ENCODE measurements around the gene GDF9. TPM values are rescaled to one million over a fixed set of nuclear protein-coding genes. Genes with fewer than 3 reads are reported as not detected.

GDF9 gene
- total RNA-seq, 1 experiment from 2014 or later, result 0.54 TPM

DNA sequence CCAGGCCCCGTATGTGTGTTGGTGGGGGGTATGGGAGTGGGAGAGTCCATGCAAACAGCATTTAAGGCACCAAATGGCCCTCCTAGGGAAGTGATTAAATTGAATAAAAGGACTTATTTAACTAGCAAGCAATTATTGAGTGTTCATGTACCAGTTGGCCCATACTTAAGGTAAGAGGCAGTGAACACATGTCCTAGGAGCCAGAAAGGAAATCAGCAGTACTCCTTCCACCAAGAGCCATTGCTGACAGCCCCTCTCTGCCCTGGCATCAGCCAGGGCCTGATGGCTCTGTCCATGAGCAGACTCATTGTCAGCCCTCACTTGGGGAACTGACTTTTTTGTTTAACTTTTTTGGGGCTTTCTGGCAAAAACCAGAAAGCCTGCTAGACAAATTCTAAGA lies 25.4 kb downstream of the GDF9 start:
- in situ Hi-C loops (cut with HindIII; ENCODE audit: low pct_unique_long_range_greater_than_20kb, low sequenced_read_pairs) (no loop called here), intact Hi-C loops (cut with micrococcal nuclease; ENCODE audit: unreplicated experiment) (no loop called here)
- ATAC-seq (no peak), DNase-seq (ENCODE audit: low read depth, low spot score) (no peak)
- Histone ChIP-seq H3K36me3 (ENCODE audit: control insufficient read depth, insufficient read depth, low read length) (no peaks in the 10 kb centered on the region), H3K9me3 (ENCODE audit: control insufficient read depth, insufficient read depth, low read depth, low read length) (no peaks in the 10 kb centered on the region), H3K4me1 (ENCODE audit: control insufficient read depth, insufficient read depth, low read length) (no peaks in the 10 kb centered on the region), H3K4me3 (ENCODE audit: low read depth in 2 of 2, low read length in 2 of 2) (no peak overlapping the region), H3K27me3 (ENCODE audit: control insufficient read depth, insufficient read depth, low read length) (no peaks in the 10 kb centered on the region), H3K27ac (ENCODE audit: low read length) (no peak overlapping the region)
- TF ChIP-seq TCF7L2 (IDR thresholded peaks at IDR 0.05; ENCODE audit: low read depth, low read length) (no peak), SIN3A (IDR thresholded peaks at IDR 0.05; ENCODE audit: borderline replicate concordance, insufficient read depth, low read depth, low read length) (no peak), POLR2AphosphoS5 (IDR thresholded peaks at IDR 0.05; ENCODE audit: low read depth, low read length) (no peak)
- TF ChIP-seq, protein P1, sequence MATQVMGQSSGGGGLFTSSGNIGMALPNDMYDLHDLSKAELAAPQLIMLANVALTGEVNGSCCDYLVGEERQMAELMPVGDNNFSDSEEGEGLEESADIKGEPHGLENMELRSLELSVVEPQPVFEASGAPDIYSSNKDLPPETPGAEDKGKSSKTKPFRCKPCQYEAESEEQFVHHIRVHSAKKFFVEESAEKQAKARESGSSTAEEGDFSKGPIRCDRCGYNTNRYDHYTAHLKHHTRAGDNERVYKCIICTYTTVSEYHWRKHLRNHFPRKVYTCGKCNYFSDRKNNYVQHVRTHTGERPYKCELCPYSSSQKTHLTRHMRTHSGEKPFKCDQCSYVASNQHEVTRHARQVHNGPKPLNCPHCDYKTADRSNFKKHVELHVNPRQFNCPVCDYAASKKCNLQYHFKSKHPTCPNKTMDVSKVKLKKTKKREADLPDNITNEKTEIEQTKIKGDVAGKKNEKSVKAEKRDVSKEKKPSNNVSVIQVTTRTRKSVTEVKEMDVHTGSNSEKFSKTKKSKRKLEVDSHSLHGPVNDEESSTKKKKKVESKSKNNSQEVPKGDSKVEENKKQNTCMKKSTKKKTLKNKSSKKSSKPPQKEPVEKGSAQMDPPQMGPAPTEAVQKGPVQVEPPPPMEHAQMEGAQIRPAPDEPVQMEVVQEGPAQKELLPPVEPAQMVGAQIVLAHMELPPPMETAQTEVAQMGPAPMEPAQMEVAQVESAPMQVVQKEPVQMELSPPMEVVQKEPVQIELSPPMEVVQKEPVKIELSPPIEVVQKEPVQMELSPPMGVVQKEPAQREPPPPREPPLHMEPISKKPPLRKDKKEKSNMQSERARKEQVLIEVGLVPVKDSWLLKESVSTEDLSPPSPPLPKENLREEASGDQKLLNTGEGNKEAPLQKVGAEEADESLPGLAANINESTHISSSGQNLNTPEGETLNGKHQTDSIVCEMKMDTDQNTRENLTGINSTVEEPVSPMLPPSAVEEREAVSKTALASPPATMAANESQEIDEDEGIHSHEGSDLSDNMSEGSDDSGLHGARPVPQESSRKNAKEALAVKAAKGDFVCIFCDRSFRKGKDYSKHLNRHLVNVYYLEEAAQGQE (IDR thresholded peaks at IDR 0.05; ENCODE audit: insufficient read depth in 1 of 2, low read depth in 2 of 2, low read length in 1 of 2), result no peak
- TF ChIP-seq, protein P2, sequence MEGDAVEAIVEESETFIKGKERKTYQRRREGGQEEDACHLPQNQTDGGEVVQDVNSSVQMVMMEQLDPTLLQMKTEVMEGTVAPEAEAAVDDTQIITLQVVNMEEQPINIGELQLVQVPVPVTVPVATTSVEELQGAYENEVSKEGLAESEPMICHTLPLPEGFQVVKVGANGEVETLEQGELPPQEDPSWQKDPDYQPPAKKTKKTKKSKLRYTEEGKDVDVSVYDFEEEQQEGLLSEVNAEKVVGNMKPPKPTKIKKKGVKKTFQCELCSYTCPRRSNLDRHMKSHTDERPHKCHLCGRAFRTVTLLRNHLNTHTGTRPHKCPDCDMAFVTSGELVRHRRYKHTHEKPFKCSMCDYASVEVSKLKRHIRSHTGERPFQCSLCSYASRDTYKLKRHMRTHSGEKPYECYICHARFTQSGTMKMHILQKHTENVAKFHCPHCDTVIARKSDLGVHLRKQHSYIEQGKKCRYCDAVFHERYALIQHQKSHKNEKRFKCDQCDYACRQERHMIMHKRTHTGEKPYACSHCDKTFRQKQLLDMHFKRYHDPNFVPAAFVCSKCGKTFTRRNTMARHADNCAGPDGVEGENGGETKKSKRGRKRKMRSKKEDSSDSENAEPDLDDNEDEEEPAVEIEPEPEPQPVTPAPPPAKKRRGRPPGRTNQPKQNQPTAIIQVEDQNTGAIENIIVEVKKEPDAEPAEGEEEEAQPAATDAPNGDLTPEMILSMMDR (IDR thresholded peaks at IDR 0.05), result no peak
- ChIA-PET POLR2A (interaction anchor here (0.7 kb wide), 1 partner anchor 314 kb away, joined by 5 read pairs; no protein-coding TSS in a partner anchor), CTCF (interaction anchor here (0.6 kb wide), 1 partner anchor 18 kb away, joined by 9 read pairs; no protein-coding TSS in a partner anchor)
- no TSS peak for BruUV-seq (replicated peaks)

DNA sequence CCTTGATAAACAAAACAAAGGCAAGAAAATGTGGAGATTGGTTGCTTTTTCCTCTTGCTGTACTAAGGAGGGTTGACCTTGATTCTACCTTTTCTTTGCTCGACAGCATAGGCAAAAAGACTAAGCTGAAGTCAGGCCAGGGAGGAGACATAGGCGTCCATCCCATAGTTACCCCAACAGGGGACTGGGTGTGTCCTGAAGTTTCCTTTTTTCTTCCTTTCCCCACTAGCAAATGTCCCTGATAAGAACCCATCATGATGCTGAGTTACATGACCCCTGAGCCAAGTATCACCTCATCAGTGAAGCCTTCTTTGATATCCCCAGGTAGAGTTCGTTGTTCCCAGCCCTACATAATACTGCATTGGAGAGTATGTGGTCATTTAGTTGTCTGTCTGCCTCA lies 26.0 kb downstream of the GDF9 start:
- Histone ChIP-seq H3K4me3 (ENCODE audit: low read depth in 2 of 2, low read length in 2 of 2) (no peak overlapping the region), H3K27me3 (ENCODE audit: control insufficient read depth, insufficient read depth, low read length) (no peaks in the 10 kb centered on the region), H3K4me1 (ENCODE audit: control insufficient read depth, insufficient read depth, low read length) (no peaks in the 10 kb centered on the region), H3K27ac (ENCODE audit: low read length) (no peak overlapping the region), H3K9me3 (ENCODE audit: control insufficient read depth, insufficient read depth, low read depth, low read length) (no peaks in the 10 kb centered on the region), H3K36me3 (ENCODE audit: control insufficient read depth, insufficient read depth, low read length) (no peaks in the 10 kb centered on the region)
- POLR2A ChIA-PET, result no interaction called here
- DNase-seq (ENCODE audit: low read depth, low spot score) (no peak), ATAC-seq (no peak)
- CTCF ChIA-PET, result no interaction called here
- BruUV-seq (replicated peaks), result no TSS peak
- intact Hi-C loops (cut with micrococcal nuclease; ENCODE audit: unreplicated experiment) (no loop called here), in situ Hi-C loops (cut with HindIII; ENCODE audit: low pct_unique_long_range_greater_than_20kb, low sequenced_read_pairs) (no loop called here)
- TF ChIP-seq POLR2AphosphoS5 (IDR thresholded peaks at IDR 0.05; ENCODE audit: low read depth, low read length), result no peak
- no peak for TF ChIP-seq SIN3A (IDR thresholded peaks at IDR 0.05; ENCODE audit: borderline replicate concordance, insufficient read depth, low read depth, low read length)
- TF ChIP-seq TCF7L2 (IDR thresholded peaks at IDR 0.05; ENCODE audit: low read depth, low read length), result no peak
- TF ChIP-seq, protein P1 (IDR thresholded peaks at IDR 0.05; ENCODE audit: insufficient read depth in 1 of 2, low read depth in 2 of 2, low read length in 1 of 2), result no peak
- TF ChIP-seq, protein P2 (IDR thresholded peaks at IDR 0.05), result no peak
